Ramos (cell line): Measurements from ENCODE around the gene GP1BB.

ENCODE experiments used
- in situ Hi-C: fragments of 300-500 bp; cut with MboI; formaldehyde crosslinking; loops from one replicate; pipeline ENCODE4 v1.14.3; 2022; ENCODE audit warnings: low sequenced_read_pairs; ENCODE audit not compliant: unreplicated experiment

GP1BB gene

DNA sequence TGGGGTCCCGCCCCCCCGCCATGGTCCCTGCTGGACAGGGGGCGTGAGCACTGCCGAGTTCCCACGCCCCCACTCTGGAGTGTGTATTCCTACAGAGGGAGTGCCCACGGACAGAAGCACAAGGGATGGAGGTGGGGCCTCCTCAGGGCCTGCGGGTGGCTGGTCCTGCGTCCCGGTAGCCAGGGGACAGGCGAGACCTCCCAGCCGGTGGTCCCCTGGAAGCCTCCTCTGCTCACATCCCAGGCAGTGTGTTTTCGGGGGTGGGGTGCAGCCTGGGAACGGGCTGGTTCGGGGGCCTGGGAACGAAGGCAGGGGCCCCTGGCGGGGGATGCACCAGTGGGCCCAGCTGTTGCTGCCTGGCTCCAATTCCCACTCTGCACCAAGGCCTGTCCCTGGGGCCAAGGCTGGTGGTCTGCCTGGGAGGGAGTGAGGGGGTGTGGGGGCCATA, 16.1 kb downstream of the GP1BB start:
- in situ Hi-C loops = no loop called here

DNA sequence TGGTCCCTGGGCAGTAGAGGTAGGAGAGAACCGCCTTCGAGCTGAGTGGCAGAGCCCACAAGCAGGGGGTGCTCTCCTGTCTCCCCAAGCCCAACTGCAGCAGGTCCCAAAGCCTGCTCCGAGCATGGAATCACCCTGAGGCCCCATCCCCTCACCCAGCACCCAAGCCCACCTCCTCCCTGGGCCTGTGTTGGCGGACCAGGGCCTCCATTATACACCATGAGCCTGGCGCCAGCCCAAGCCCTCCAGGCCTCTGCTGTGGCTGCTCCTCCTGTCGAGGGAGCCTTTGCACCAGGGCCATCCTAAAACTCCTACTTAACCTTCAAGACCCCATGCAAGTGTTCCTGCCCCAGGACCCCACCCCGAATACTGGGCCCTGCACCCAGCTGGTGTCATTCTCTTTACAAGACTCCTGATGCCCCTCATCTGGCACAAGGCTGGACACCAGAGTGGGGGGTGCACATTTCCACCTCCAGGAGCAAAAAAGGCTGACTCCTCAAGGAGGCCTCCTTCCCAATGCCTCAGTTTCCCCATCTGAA, 16.6 kb downstream of the GP1BB start:
- in situ Hi-C loops = no loop called here

- in situ Hi-C loops = no loop called here
Measured at GRCh38 chr22:19740586-19740985, 17.2 kb downstream of the GP1BB start.

- in situ Hi-C loops = no loop called here
Measured at GRCh38 chr22:19741053-19741452, 17.7 kb downstream of the GP1BB start.

DNA sequence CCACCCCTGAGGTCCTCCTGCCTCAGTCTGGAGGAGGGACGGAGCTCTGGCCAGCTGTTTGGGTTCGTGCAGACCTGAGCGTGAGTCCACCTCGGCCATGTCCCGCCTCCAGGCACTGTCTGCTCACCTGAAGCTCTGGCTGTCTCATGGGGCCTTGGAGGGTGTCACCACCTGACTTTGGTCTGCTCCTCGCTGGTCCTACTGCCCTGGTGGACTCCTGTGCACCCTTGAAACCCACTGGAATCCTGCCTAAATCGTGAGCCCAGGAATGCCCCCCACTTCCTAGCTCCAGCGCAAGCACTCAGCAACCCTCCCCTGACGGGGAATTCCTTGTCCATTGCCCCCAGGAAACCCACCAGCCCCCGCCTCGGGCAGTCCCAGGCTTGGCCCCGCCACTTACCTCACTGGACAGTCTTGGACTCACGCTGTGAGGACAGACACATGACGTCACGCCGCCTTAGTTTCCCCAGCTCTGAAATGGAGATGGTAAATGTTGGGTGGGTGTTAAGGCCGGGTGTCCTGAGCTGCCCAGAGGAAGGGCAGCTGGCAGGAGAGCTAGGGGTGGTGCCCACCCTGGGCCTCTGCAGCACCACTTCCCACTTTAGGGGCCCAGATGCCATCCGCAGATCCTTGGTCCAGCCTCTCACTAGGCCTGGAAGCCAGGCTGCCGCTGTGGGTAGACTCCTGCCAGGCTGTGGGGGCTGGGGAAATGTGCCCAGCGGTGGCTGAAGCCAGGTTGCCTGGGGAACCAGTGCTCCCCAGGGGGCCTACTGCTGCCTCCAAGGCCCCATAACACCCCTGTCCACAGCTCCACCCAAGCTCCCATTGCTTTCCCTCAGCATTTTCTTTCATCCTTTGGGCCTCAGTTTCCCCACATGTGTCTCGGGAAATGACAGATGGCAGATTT, 19.1 kb downstream of the GP1BB start:
- in situ Hi-C loops = no loop called here

GRCh38 chr22:19743081-19743480, 19.7 kb downstream of the GP1BB start:
- in situ Hi-C loops = no loop called here

- in situ Hi-C loops = no loop called here
Measured at GRCh38 chr22:19743651-19744050, 20.3 kb downstream of the GP1BB start.

GRCh38 chr22:19744350-19745006, 21.1 kb downstream of the GP1BB start:
- in situ Hi-C loops = no loop called here

GRCh38 chr22:19745155-19746101, 22.1 kb downstream of the GP1BB start:
- in situ Hi-C loops = no loop called here

GRCh38 chr22:19746726-19747125, 23.4 kb downstream of the GP1BB start:
- in situ Hi-C loops = no loop called here

GRCh38 chr22:19747551-19747950, 24.2 kb downstream of the GP1BB start:
- in situ Hi-C loops = no loop called here

DNA sequence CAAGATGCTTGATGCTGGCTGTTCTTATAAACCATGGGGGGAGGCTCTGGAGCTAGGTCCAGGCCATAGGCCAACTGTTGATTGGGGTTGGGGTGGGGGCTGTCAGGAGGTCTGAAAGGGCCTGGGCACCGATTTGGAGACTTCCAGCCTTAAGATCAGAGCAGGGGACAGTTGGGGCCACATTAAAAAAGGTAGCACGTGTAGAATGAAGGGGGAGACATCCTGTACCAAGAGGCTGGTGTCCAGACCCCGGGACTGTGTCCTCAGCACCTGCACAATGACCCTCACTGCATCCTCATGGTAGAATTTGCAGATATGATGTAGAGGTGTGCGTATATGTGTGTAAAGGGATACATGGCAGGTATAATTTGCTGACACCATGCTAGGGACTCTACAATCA, 24.8 kb downstream of the GP1BB start:
- in situ Hi-C loops = no loop called here

DNA sequence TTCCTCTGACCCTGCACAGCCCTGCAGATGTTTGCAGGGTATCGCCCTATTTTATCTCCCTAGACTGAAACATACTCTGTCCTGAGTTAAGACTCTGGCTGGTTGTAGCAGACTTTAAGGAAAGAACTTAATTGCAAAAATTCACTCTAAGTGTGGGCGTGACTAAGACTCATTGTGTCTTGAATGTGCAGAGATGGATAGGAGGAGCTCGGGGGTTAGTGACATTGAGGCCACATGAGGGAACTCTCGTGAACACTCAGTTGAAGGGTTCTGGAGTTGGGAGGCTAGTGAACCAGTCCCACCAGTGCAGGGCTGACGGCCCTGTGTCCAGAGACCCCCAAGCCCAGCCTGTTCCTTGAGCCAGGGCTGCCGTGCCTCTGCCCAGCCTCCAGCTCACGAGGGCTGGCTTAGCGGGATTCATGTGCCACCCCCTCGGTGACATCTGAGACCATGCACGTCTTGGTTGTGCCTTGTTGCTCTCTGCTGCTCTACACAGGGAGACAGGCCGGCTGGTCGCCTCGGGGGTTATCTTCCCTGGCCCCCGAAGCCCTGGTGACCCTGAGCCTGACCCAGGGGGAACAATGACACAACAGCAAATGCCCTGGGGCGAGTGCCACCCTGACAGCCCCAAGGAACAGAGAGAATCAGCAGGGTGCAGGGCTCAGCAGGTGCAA, 25.8 kb downstream of the GP1BB start:
- in situ Hi-C loops = no loop called here

- in situ Hi-C loops = no loop called here
Measured at GRCh38 chr22:19749876-19750275, 26.5 kb downstream of the GP1BB start.

GRCh38 chr22:19750507-19751490, 27.5 kb downstream of the GP1BB start:
- in situ Hi-C loops = no loop called here

DNA sequence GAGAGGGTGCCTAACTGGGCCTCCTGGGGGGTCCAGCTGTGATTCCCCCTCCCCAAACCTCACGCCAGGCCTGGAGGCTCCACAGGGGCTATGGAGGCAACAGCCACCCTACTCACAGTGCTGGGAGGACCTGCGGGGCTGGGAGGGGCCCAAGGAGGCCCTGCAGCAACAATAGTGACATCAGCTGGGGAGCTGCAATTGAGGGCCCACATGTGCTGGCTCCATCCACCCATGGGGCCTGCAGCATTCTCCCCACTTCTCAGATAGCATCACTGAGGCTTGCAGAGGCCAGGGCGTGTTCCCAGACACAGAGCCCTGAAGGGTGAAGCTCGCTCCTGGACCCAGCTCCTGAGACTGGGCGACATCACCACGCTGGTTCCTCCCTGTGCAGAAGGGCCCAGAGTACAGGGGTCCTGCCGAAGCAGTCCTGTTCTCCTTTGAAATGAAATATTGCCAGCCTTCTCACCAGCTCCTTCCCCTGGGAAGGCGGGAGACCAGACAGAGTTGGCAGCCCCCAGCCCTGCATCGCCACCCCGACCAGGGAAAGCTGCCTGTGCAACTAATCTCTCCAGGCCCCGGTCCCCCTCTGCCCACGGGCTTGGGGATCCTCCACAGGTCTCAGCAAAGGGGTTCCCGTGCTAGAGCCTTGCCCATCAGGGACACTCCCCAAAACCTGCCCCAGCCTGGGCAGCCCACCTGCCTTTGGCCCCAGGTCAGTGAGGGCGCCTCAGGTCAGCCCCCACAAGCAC, 28.3 kb downstream of the GP1BB start:
- in situ Hi-C loops = no loop called here

- in situ Hi-C loops = no loop called here
Measured at GRCh38 chr22:19753090-19753842, 29.9 kb downstream of the GP1BB start.
